ENCODE measurements around the gene ZSCAN26.

ZSCAN26 gene

GRCh38 chr6:28266962-28267694 lies at the start of gene ZSCAN26:
Gene ZSCAN26 (plus strand): TSS chr6:28267143. CDS start chr6:28271920, 4,777 bp downstream.
- DNase-seq (ENCODE audit: low read depth in 1 of 2, low spot score in 1 of 2), result peak; percentile 73 to 81

GRCh38 chr6:28217890-28218289 lies 49.1 kb upstream of the ZSCAN26 start:
- DNase-seq (ENCODE audit: low read depth in 1 of 2, low spot score in 1 of 2), result no peak

- DNase-seq (ENCODE audit: low read depth in 1 of 2, low spot score in 1 of 2), result no peak
These were observed 48.4 kb upstream of the ZSCAN26 start for GRCh38 chr6:28218312-28219248.

- no peak for DNase-seq (ENCODE audit: low read depth in 1 of 2, low spot score in 1 of 2)
These were observed 46.4 kb upstream of the ZSCAN26 start for GRCh38 chr6:28220257-28221133.

GRCh38 chr6:28224131-28225055 lies 42.5 kb upstream of the ZSCAN26 start:
- DNase-seq (ENCODE audit: low read depth in 1 of 2, low spot score in 1 of 2), result no peak

- DNase-seq (ENCODE audit: low read depth in 1 of 2, low spot score in 1 of 2), result peak; percentile 16 to 40
These were observed 41.7 kb upstream of the ZSCAN26 start, which contains the start of gene ZSCAN9 for GRCh38 chr6:28225056-28225834. Gene ZSCAN9 (plus strand): TSS chr6:28225275. CDS start chr6:28227085, 1,810 bp downstream.

- DNase-seq (ENCODE audit: low read depth in 1 of 2, low spot score in 1 of 2), result no peak
These were observed 40.5 kb upstream of the ZSCAN26 start for GRCh38 chr6:28226460-28226859.

- no peak for DNase-seq (ENCODE audit: low read depth in 1 of 2, low spot score in 1 of 2)
These were observed 34.2 kb upstream of the ZSCAN26 start for GRCh38 chr6:28232785-28233184.

GRCh38 chr6:28235912-28236452 lies 31.0 kb upstream of the ZSCAN26 start:
- no peak for DNase-seq (ENCODE audit: low read depth in 1 of 2, low spot score in 1 of 2)

- no peak for DNase-seq (ENCODE audit: low read depth in 1 of 2, low spot score in 1 of 2)
These were observed 27.3 kb upstream of the ZSCAN26 start for GRCh38 chr6:28239636-28240035.

- no peak for DNase-seq (ENCODE audit: low read depth in 1 of 2, low spot score in 1 of 2)
These were observed 26.5 kb upstream of the ZSCAN26 start for GRCh38 chr6:28240471-28240870.

GRCh38 chr6:28243946-28244345 lies 23.0 kb upstream of the ZSCAN26 start:
- no peak for DNase-seq (ENCODE audit: low read depth in 1 of 2, low spot score in 1 of 2)

- DNase-seq (ENCODE audit: low read depth in 1 of 2, low spot score in 1 of 2), result no peak
These were observed 21.6 kb upstream of the ZSCAN26 start for GRCh38 chr6:28245206-28245941.

GRCh38 chr6:28248916-28249315 lies 18.0 kb upstream of the ZSCAN26 start:
- no peak for DNase-seq (ENCODE audit: low read depth in 1 of 2, low spot score in 1 of 2)

GRCh38 chr6:28250747-28251146 lies 16.2 kb upstream of the ZSCAN26 start:
- DNase-seq (ENCODE audit: low read depth in 1 of 2, low spot score in 1 of 2), result no peak

GRCh38 chr6:28251661-28252008 lies 15.3 kb upstream of the ZSCAN26 start:
- no peak for DNase-seq (ENCODE audit: low read depth in 1 of 2, low spot score in 1 of 2)

GRCh38 chr6:28252009-28252975 lies 14.7 kb upstream of the ZSCAN26 start, which contains the start of gene ZKSCAN4:
Gene ZKSCAN4 (minus strand): TSS chr6:28252269. CDS start chr6:28251980, 289 bp downstream.
- DNase-seq (ENCODE audit: low read depth in 1 of 2, low spot score in 1 of 2), result peak; percentile 59 to 82
